ENCODE data around the gene HS3ST6. TPM values are rescaled to one million over a fixed set of nuclear protein-coding genes. Genes with fewer than 3 reads are reported as not detected.

The HS3ST6 gene
- total and polyA plus RNA-seq, 2 of the 13 experiments (the other 11 are each of a cell fraction or from before 2014, with no cell fraction given) = not detected

- TF ChIP-seq AHDC1 (CRISPR knock-in tag; IDR thresholded peaks at IDR 0.05; ENCODE audit: borderline replicate concordance) (0 out of 2 replicates have a peak, but pooled peaks have one; percentile 17), RORA (CRISPR knock-in tag; IDR thresholded peaks at IDR 0.05) (no peak), RFXAP (CRISPR knock-in tag; IDR thresholded peaks at IDR 0.05; ENCODE audit: borderline replicate concordance) (no peak), MZF1 (CRISPR knock-in tag; IDR thresholded peaks at IDR 0.05; ENCODE audit: borderline replicate concordance) (no peak), FOXP1 (IDR thresholded peaks at IDR 0.05) (no peak), FOXP1 (CRISPR knock-in tag; IDR thresholded peaks at IDR 0.05) (no peak), HNF1A (IDR thresholded peaks at IDR 0.05; ENCODE audit: low read depth) (no peak), HNF1A (CRISPR knock-in tag; IDR thresholded peaks at IDR 0.05; ENCODE audit: borderline replicate concordance) (0 out of 2 replicates have a peak, but pooled peaks have one; percentile 13), NR2F1 (CRISPR knock-in tag; IDR thresholded peaks at IDR 0.05) (no peak), ZNF556 (CRISPR knock-in tag; IDR thresholded peaks at IDR 0.05; ENCODE audit: borderline replicate concordance) (no peak; the same call in 1 of the 2 replicates), DR1 (CRISPR knock-in tag; IDR thresholded peaks at IDR 0.05) (peak; percentile 39), ZBTB34 (CRISPR knock-in tag; IDR thresholded peaks at IDR 0.05) (0 out of 2 replicates have a peak, but pooled peaks have one; percentile 29), ZMAT5 (CRISPR knock-in tag; IDR thresholded peaks at IDR 0.05; ENCODE audit: borderline replicate concordance, low read depth) (no peak), FOXJ3 (CRISPR knock-in tag; IDR thresholded peaks at IDR 0.05; ENCODE audit: borderline replicate concordance) (no peak), ZNF441 (CRISPR knock-in tag; IDR thresholded peaks at IDR 0.05; ENCODE audit: borderline replicate concordance) (no peak), PRPF4 (IDR thresholded peaks at IDR 0.05; ENCODE audit: low read depth, low read length, poor library complexity, severe bottlenecking) (no peak)
Measured at GRCh38 chr16:1942810-1943726, 24.9 kb upstream of the HS3ST6 start, which contains the start of gene MSRB1 (continued).
